HepG2 (cell line): ENCODE data around the gene FAM78A. TPM values are rescaled to one million over a fixed set of nuclear protein-coding genes. Genes with fewer than 3 reads are reported as not detected.

Experiments used
- ATAC-seq: fragments of 200-7000 bp; cut with Tn5 transposase; 3 replicates; pipeline ENCODE4 v1.9.1; 2020; ENCODE audit warnings: mild to moderate bottlenecking, moderate library complexity
- BruUV-seq: library from RNA; stranded (reverse); fragments of 400-500 nt; replicated peaks from 2 replicates; lab custom pipeline; 2021; lab: Mats Ljungman, UMichigan
- CTCF ChIA-PET: fragments of 300-600 bp; formaldehyde crosslinking; extraction: SDS; loops from one replicate; lab custom pipeline; 2021; ENCODE audit warnings: low total read pairs, inconsistent platforms, low intra/inter-chr PET ratio; lab: Yijun Ruan, JAX
- POLR2A ChIA-PET: fragments of 350-600 bp; sonication (Branson Sonifier 250); formaldehyde crosslinking; loops from one replicate; lab custom pipeline; 2020; ENCODE audit warnings: antibody characterized with exemption, inconsistent platforms; lab: Yijun Ruan, JAX
- DNase-seq: peaks from one replicate; pipeline ENCODE4 v3.0.0-alpha.2; 2015; ENCODE audit warnings: low spot score
- FAIRE-seq: peaks from 3 replicates; lab custom pipeline; 2011; peaks lifted over from hg19 to GRCh38; lab: Jason Lieb, UNC
- H2AFZ ChIP-seq: one replicate; pipeline ENCODE4 v1.6.1; 2011; ENCODE audit warnings: low read length, inconsistent platforms
- H3K27ac ChIP-seq: fragments of 300-600 bp; 3 replicates; pipeline ENCODE4 v1.8.0; 2011; ENCODE audit warnings: mixed run types, mild to moderate bottlenecking, mixed read lengths, low read length, inconsistent platforms; ENCODE audit not compliant: insufficient read depth; ENCODE audit errors: extremely low read length
- H3K27me3 ChIP-seq, 2 experiments: fragments of 200-600 bp in 1 of 2; 2 replicates in 1 of 2; 3 replicates in 1 of 2; pipeline versions ENCODE4 v1.6.0 to v1.8.0; 2011; ENCODE audit warnings: low read length in 2 of 2, mild to moderate bottlenecking in 2 of 2, moderate library complexity in 2 of 2, inconsistent platforms in 1 of 2; ENCODE audit not compliant: insufficient read depth in 2 of 2, control insufficient read depth in 1 of 2
- H3K36me3 ChIP-seq, 2 experiments: fragments of 200-600 bp in 1 of 2; replicated peaks in 1 of 2; 2 replicates in 1 of 2; 3 replicates in 1 of 2; pipeline versions ENCODE4 v1.5.1 to v1.8.0; 2011; ENCODE audit warnings: low read length in 2 of 2, inconsistent platforms in 1 of 2; ENCODE audit not compliant: insufficient read depth in 2 of 2, control insufficient read depth in 1 of 2
- H3K4me1 ChIP-seq: 2 replicates; pipeline ENCODE4 v1.5.1; 2012; ENCODE audit warnings: low read length, inconsistent platforms; ENCODE audit not compliant: insufficient read depth
- H3K4me2 ChIP-seq: 2 replicates; pipeline ENCODE4 v1.6.0; 2011; ENCODE audit warnings: low read depth, low read length, inconsistent platforms
- H3K4me3 ChIP-seq, 3 experiments: fragments of 200-600 bp in 1 of 3; sonication (generic), shearing (Covaris generic) in 1 of 3; replicated peaks in 1 of 3; 2 replicates each; pipeline ENCODE4 v1.5.1; 2011 to 2016; ENCODE audit warnings: low read length in 3 of 3, inconsistent platforms in 2 of 3, low read depth in 2 of 3, mild to moderate bottlenecking in 2 of 3, control low read depth in 1 of 3, mixed read lengths in 1 of 3; ENCODE audit not compliant: insufficient read depth in 1 of 3
- H3K79me2 ChIP-seq: one replicate; pipeline ENCODE4 v1.6.1; 2011; ENCODE audit warnings: low read length, inconsistent platforms; ENCODE audit not compliant: insufficient read depth
- H3K9ac ChIP-seq: 2 replicates; pipeline ENCODE4 v1.6.0; 2011; ENCODE audit warnings: mild to moderate bottlenecking, low read depth, low read length, inconsistent platforms; ENCODE audit not compliant: insufficient read depth
- H3K9me3 ChIP-seq: 2 replicates; pipeline ENCODE4 v1.5.1; 2012; ENCODE audit warnings: mild to moderate bottlenecking, low read length
- H4K20me1 ChIP-seq: 2 replicates; pipeline ENCODE4 v1.6.0; 2011; ENCODE audit warnings: inconsistent platforms, mild to moderate bottlenecking, low read length, moderate library complexity; ENCODE audit not compliant: insufficient read depth
- CAMTA2 ChIP-seq: sonication (generic); formaldehyde crosslinking; IDR thresholded peaks from 2 replicates; pipeline ENCODE4 v1.4.0; 2020; ENCODE audit warnings: mild to moderate bottlenecking, missing genetic modification reagents, borderline replicate concordance
- KDM5B ChIP-seq: sonication (generic); formaldehyde crosslinking; IDR thresholded peaks from 2 replicates; pipeline ENCODE4 v1.4.0; 2020; ENCODE audit warnings: missing genetic modification reagents, mild to moderate bottlenecking, borderline replicate concordance
- KLF9 ChIP-seq: IDR thresholded peaks from 2 replicates; pipeline ENCODE4 v1.6.1; 2016; ENCODE audit warnings: low read depth
- NKX3-1 ChIP-seq: sonication (generic); formaldehyde crosslinking; IDR thresholded peaks from 2 replicates; pipeline ENCODE4 v1.5.0; 2020; ENCODE audit warnings: missing genetic modification reagents
- PCBP1 ChIP-seq: fragments of 200-400 bp; formaldehyde crosslinking; IDR thresholded peaks from 2 replicates; pipeline ENCODE4 v1.6.1; 2017; ENCODE audit warnings: mild to moderate bottlenecking, low read depth, low read length, borderline replicate concordance
- SAP130 ChIP-seq: IDR thresholded peaks from 2 replicates; pipeline ENCODE4 v1.6.1; 2016; ENCODE audit warnings: low read depth
- XRCC5 ChIP-seq: fragments of 200-400 bp; formaldehyde crosslinking; optimal IDR thresholded peaks from 2 replicates; pipeline ENCODE3; 2017; ENCODE audit warnings: mild to moderate bottlenecking, low read length
- ZFAT ChIP-seq: sonication (generic); formaldehyde crosslinking; conservative IDR thresholded peaks from 2 replicates; pipeline ENCODE4 v1.8.1; 2023; ENCODE audit warnings: missing genetic modification reagents, inconsistent platforms
- ZFYVE20 ChIP-seq: sonication (generic); formaldehyde crosslinking; IDR thresholded peaks from 2 replicates; pipeline ENCODE4 v1.8.0; 2023; ENCODE audit warnings: low read depth, mild to moderate bottlenecking, moderate library complexity, missing genetic modification reagents, borderline replicate concordance
- ZKSCAN1 ChIP-seq: fragments of 150-350 bp; IDR thresholded peaks from 2 replicates; pipeline ENCODE4 v1.6.1; 2014; ENCODE audit warnings: low read length
- ZNF44 ChIP-seq: sonication (generic); formaldehyde crosslinking; IDR thresholded peaks from 2 replicates; pipeline ENCODE4 v1.5.1; 2020; ENCODE audit warnings: mild to moderate bottlenecking, missing genetic modification reagents
- WGBS: methylation state at CpG from one replicate; pipeline ENCODE4 v1.1.6; 2017; ENCODE audit warnings: low lambda C conversion rate; 5-methylcytosine and 5-hydroxymethylcytosine counted together
- in situ Hi-C: cut with HindIII; loops from 2 replicates; pipeline ENCODE4 v1.10.0; 2017; ENCODE audit warnings: low pct_unique_long_range_greater_than_20kb; ENCODE audit not compliant: extremely low pct_ligation_motif_present
- intact Hi-C: fragments of 100-400 bp; cut with micrococcal nuclease; formaldehyde crosslinking; loops from one replicate; pipeline ENCODE4 v1.10.0; 2022; ENCODE audit not compliant: unreplicated experiment
- polyA plus RNA-seq, 8 experiments: library from polyadenylated mRNA; depleted of rRNA in 3 of 8; stranded (reverse) in 7 of 8; unstranded in 1 of 8; fragments of >200 nt; fragmentation: Illumina TruSeq in 4 of 8; extraction: Trizol in 4 of 8; gene quantifications; 2 replicates each; pipeline versions ENCODE4 v1.2.1 to v1.2.3, GENCODE V29; 2011 to 2016; ENCODE audit warnings: low read depth in 4 of 8, missing spikeins in 1 of 8, mixed read lengths in 1 of 8; ENCODE audit not compliant: insufficient read depth in 1 of 8
- total RNA-seq, 5 experiments: library from RNA; depleted of rRNA; stranded (reverse); fragments of >200 nt; fragmentation: Illumina TruSeq; extraction: Trizol; gene quantifications; 2 replicates each; pipeline ENCODE4 v1.2.3, GENCODE V29; 2016; ENCODE audit warnings: low read depth in 1 of 5
- TF ChIP-seq, protein P1 (sequence below): sonication (generic); formaldehyde crosslinking; IDR thresholded peaks from 2 replicates; pipeline ENCODE4 v1.5.0; 2020; ENCODE audit warnings: mild to moderate bottlenecking, missing genetic modification reagents, borderline replicate concordance

The FAM78A gene
- total and polyA plus RNA-seq, 2 of the 13 experiments (the other 11 are each of a cell fraction or from before 2014, with no cell fraction given): 0.18 to 0.62 TPM

DNA sequence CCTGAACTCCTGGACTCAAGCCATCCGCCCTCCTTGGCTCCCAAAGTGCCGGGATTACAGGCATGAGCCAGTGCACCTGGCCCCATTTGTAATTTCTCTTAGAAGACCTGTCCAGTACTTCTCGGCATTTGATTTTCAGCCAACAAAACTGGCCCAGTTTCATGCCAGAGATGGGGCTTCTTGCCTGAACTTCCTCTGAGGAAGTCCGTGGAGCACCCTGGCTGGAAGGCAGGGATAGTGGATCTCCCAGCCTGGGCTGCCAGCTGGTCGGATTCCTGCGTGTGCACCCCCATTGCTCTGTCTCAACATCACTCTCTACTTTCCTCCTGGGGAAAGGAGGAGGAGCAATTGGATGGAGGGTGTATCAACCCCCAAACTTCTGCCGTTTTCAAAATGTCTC is 39.0 kb downstream of the FAM78A start (continued):
- TF ChIP-seq SAP130 (no peak), ZKSCAN1 (no peak), KLF9 (CRISPR knock-in tag) (no peak), KDM5B (no peak), ZNF44 (CRISPR knock-in tag) (no peak), ZFYVE20 (CRISPR knock-in tag) (no peak)

DNA sequence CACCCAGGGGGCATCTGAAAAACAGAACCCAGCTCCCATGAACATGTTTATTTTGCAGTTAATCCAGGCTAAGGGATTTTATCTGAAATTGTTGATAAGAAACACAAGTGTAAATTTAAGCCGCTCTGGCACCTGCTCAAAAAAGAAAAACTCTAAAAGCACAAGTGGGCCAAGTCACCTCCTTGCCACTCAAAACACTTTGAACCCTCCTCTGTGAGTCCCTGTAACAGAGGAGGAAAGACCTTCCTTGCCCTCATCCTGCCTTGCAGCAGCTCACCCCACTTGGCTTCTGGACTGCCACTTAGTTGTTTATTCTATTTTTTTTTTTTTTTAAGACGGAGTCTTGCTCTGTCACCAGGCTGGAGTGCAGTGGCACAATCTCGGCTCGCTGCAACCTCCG is 39.5 kb downstream of the FAM78A start:
- BruUV-seq: no TSS peak
- no peaks in the 10 kb centered on the region for H3K27me3 ChIP-seq
- no peaks in the 10 kb centered on the region for H4K20me1 ChIP-seq
- peaks cover 12 to 33% of the 10 kb centered on the region in 2 experiments; a peak in 4 of 5 replicates for H3K36me3 ChIP-seq
- no peak overlapping the region for H3K4me2 ChIP-seq
- DNase-seq (no peak), ATAC-seq (no peak), FAIRE-seq (no peak)
- in situ Hi-C loops: no loop called here
- no peaks in the 10 kb centered on the region for H3K79me2 ChIP-seq
- ChIA-PET POLR2A (no interaction called here), CTCF (no interaction called here)
- no peak overlapping the region for H3K4me3 ChIP-seq
- no peak overlapping the region for H3K27ac ChIP-seq
- H2AFZ ChIP-seq: no peak overlapping the region
- peaks cover 32% of the 10 kb centered on the region for H3K4me1 ChIP-seq
- WGBS: 91% methylated on average over 5 of the region's 5 CpGs
- H3K9ac ChIP-seq: no peak overlapping the region
- intact Hi-C loops: no loop called here
- no peak for TF ChIP-seq CAMTA2 (CRISPR knock-in tag)
- TF ChIP-seq, protein P1, sequence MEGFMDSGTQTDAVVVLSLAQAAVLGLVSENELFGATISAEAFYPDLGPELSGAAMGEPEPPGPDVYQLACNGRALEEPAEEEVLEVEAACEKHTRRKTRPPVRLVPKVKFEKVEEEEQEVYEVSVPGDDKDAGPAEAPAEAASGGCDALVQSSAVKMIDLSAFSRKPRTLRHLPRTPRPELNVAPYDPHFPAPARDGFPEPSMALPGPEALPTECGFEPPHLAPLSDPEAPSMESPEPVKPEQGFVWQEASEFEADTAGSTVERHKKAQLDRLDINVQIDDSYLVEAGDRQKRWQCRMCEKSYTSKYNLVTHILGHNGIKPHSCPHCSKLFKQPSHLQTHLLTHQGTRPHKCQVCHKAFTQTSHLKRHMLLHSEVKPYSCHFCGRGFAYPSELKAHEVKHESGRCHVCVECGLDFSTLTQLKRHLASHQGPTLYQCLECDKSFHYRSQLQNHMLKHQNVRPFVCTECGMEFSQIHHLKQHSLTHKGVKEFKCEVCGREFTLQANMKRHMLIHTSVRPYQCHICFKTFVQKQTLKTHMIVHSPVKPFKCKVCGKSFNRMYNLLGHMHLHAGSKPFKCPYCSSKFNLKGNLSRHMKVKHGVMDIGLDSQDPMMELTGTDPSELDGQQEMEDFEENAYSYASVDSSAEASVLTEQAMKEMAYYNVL (CRISPR knock-in tag): no peak
- no peak for TF ChIP-seq NKX3-1 (CRISPR knock-in tag)
- no peak for TF ChIP-seq PCBP1
- no peak for TF ChIP-seq ZFAT
- no peak for TF ChIP-seq XRCC5
- TF ChIP-seq, all 625 proteins: peak for 0
- H3K9me3 ChIP-seq: no peaks in the 10 kb centered on the region
